GM19452 (cell line): ENCODE data around the gene CPED1.
"Not testable (repeated sequence)": the region's sequence is repeated elsewhere in the genome, so short reads cannot be mapped to it uniquely, and the experiment has no call there.

Source experiments
- ATAC-seq: cut with Tn5 transposase; IDR thresholded peaks from one replicate; pipeline ENCODE4 v1.9.1; 2021; ENCODE audit not compliant: unreplicated experiment

The CPED1 gene

DNA sequence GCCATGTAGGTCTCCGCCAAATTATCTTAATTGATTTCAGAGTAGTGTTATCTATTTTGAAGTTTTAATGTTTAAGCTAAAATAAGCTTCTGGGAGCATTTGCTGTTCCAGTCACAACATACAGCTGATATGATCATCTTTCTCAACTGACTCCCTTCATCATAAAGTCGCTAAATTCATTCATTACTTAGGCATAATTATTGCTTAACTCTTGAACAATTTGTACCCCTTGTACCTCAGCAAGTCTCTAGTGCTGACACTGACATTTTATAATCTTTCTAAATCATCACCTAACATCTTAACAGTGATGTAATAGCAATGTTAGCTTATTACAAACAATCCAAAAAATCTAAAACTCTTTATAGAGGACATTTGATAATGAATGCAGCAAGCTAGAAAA is 286.0 kb downstream of the CPED1 start:
- ATAC-seq, result no peak

DNA sequence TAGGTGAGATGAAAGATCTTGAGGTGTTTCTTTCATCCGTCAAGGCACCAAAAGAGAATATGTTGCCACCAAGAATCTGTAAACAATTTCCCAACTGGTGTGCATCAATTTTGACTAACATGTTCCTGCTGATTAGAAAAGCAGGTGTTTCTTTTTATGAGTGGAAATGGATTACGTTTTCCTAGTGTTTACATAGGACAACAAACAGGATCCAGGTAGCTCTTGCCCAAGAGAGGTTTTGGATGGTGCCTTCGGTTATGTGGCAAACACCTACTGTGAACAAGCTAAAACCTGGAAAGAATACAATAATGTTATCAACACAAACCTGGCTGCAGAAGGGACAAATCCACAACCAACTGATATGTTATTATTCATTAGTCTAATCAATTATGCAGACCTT is 286.7 kb downstream of the CPED1 start:
- ATAC-seq, result no peak

DNA sequence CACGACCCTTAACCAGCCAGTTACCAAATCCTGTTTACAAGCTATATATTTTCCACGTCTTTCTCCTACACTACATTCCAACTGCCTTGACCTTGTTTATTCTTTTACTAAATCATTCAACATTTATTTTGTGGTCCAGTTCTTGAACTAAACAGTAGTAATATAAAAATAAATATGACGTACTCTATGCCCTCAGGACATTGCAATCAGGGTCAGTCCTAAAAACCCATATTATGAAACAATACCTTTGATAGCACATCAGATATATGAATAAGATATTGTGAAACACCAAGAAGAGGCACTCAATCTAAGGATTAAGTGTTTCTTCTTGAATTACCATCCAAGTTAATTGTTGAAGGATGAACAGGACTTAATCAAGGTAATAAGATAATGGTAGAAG is 287.8 kb downstream of the CPED1 start:
- ATAC-seq, result no peak

DNA sequence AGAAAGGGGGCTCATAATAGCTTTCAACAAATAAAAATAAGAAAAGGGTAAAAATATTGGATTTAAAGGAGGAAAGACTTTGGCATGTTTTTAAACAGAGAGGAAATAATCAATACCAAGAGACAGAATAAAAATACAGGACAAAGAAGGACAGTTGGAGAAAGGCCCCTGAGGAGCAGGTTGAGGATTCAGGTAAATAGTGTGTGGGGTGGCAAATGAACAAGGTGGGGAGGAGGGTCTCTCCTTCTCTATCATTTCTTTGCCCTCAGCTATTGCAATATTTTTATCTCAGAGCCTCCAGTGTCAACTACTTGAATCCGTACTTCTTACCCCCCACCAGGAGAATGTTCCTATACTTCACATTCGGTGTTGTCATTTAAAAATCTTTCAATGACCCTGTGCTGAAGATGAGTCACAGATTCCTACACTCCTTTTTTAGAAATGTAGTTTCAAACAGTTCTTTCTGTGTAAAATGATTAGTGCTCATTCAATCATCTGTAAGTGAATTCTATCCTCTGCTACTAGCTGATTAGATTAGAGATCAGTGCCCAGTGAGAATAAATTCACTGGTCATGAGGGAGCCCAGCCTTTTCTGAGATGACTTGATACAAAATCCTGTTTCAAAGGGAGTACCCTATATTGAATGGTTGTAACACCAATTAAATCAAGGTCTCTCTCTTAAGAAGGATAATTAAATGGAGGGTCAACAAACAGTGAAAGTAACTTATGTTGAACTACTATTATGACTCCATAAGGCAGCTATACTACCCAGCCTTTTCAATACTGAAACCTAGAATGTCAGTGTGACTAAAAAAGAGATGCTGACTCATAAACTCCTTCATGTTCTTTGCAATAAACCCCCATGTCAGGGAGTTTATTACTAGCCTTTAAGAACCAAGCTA is 289.9 kb downstream of the CPED1 start:
- ATAC-seq, result peak; percentile 99

DNA sequence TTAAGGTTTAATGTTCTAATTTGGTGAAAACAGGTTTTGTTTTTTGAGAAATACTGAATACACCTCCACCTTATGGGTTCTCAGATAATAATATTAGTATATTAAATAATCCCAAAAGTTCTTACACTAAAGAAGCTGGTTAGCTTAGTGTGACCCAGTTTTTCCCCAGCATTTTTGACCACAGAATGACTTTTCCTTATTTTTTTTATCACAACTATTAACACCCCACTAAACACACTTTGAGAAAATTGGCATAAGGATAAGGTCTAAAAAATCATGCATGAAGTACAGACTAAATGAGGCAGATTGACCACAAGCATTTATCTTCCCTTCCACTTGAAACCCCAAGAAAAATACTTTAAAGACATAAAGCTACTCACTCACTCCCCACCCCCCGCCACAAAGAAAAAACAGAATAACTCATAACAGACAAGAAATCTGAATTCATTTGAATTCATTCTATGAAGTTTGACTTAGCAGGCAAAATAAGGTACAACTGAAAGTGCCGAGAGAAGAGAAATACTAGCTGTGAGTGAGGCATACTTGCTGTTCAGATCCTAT is 290.6 kb downstream of the CPED1 start:
- ATAC-seq, result no peak

DNA sequence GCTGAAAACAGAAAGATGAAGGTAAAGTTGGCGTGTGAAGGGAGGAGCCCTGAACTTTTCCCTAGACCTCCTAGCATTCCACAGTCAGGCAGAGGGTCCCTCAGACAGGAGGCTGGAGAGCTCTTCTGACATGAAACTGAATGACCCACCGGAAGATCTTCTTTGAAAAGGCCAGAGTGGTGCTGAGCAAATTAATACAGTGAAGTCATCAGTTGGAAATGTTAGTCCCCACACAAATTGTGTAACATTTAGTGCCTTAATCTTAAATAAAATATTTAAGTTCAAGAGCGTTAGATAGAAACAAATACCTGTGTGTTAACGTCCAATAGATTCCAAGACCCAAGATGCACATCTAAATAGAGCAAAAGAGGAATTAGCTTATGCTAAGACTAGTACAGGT is 291.3 kb downstream of the CPED1 start:
- no peak for ATAC-seq

DNA sequence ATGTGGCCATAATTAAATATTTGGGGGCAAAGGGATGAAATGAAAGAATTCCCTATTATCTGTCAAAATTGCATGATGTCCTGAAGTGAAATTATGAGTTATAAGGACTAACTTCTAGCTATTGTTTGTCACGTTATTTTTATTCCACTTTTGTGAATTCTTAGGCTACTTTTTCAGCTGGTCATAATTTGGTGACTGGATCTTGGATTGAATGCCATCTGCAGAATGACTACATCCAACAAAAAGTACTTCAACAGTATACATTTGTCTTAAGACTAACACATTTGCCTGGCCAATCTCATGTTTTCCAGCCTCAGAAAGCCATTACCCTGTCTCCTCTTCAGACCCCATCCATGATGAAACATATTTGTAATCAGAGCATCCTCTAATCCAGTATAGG is 292.1 kb downstream of the CPED1 start:
- ATAC-seq, result no peak

DNA sequence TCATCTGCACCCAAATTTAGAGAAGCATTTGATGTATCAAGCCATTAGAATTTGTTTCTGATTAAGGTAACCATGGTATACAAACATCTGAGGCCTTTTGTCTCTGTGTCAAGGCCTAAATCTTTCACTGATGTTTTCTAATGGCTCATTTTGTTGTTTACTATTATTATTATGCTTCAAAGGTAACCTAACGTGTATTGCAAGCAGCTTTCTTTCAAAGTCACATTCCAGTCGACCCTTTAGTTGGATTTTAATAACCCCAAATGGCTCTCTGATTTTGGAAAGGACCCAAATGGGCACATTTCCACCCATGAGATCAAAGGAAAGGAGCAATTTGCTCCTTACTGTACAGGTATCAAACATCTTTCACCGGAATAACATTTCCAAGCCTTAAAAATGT is 293.6 kb downstream of the CPED1 start:
- no peak for ATAC-seq

DNA sequence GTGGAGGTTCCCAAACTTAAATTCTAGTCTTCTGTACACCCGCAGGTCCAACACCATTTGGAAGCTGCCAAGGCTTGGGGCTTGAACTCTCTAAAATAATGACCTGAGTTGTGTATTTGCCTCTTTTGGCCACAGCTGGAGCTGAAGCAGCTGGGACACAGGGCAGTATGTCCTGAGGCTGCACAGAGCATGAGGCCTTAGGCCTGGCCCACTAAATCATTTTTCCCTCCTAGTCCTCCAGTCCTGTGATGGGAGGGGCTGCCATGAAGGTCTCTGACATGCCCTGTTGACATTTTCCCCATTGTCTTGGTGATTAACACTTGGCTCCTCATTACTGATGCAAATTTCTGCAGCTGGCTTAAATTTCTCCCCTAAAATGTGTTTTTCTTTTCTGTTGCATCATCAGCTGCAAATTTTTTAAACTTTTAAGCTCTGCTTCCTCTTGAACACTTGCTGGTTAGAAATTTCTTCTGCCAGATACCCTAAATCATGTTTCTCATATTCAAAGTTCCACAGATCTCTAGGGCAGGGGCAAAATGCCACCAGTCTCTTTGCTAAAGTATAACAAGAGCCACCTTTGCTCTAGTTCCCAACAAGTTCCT is 296.7 kb downstream of the CPED1 start:
- ATAC-seq, result no peak

DNA sequence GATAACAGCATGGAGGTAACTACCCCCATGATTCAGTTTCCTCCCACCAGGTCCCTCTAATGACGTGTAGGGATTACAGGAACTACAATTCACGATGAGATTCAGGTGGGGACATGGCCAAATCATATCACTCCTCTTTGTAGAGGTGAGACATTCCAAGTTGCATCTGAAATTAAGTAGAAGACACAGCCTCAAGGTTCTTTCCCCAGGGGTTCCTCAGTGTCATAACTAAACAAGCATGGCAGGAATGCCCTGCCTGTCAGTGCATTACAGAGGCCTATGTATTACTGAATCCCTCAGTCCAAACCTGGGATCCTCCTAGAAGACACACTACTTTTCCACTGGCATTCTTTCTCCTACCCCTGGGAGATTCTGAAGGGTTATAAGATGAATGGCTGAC is 297.7 kb downstream of the CPED1 start:
- no peak for ATAC-seq

DNA sequence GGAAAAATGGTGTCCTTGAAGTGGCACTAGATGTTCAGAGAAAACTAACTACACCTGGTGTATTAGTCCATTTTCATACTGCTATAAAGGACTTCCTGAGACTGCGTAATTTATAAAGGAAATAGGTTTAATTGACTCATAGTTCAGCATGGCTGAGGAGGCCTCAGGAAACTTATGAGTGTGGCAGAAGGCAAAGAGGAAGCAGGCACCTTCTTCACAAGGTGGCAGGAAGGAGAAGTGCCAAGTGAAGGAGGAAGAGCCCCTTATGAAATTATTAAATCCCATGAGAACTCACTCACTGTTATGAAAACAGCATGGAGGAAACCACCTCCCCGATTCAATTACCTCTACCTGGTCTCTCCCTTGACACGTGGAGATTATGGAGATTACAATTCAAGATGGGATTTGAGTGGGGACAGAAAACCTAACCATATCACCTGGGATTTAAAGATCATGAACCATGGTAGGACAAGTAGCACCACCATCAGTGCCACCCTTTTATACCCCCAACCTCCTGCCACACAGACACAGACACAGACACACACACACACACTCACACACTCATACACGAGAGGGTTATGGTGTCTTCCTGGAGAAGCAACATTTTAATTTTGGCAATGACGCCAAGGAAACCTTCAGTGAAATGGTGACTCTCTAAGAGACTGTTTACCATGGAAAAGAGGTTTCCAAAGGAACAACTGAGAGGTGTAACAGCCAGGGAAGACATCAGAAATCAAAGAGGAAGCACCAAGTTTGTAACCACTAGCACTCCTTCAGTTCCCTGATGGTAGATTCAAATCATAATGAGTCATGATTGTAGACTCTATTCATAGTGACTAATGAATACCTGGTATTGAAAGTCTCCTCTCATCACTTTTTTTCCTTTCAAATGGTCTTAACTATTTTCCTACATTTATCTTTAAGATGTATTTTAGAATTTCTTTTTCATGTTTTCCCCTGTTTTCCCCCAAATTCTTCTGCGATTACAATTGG is 298.5 kb downstream of the CPED1 start:
- ATAC-seq, result no peak

DNA sequence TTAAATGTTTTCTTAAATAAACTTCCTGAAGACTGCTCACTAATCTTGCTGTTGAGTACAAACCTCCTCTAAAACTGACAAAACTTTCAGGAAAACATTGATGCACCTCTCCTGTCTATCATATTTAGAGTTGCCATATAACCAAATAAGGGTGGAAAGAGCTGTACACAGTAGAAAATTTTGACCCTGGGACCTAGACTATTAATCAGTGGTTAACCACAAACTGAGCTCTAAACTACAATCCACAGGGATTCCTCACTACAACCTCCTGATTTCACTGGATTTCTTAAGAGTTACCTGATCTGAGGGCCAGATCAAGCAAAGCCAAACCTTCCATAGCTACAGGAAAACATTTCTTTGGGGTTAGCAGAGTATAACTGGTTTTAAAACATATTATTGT is 300.4 kb downstream of the CPED1 start:
- no peak for ATAC-seq

DNA sequence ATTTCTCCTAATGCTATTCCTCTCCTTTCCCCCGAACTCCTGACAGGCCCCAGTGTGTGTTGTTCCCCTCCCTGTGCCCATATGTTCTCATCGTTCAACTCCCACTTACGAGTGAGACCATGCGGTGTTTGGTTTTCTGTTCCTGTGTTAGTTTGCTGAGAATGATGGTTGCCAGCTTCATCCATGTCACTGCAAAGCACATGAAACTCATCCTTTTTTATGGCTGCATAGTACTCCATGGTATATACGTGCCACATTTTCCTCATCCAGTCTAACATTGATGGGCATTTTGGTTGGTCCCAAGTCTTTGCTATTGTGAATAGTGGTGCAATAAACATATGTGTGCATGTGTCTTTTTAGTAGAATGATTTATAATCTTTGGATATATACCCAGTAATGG is 301.4 kb downstream of the CPED1 start:
- ATAC-seq, result not testable (repeated sequence)

DNA sequence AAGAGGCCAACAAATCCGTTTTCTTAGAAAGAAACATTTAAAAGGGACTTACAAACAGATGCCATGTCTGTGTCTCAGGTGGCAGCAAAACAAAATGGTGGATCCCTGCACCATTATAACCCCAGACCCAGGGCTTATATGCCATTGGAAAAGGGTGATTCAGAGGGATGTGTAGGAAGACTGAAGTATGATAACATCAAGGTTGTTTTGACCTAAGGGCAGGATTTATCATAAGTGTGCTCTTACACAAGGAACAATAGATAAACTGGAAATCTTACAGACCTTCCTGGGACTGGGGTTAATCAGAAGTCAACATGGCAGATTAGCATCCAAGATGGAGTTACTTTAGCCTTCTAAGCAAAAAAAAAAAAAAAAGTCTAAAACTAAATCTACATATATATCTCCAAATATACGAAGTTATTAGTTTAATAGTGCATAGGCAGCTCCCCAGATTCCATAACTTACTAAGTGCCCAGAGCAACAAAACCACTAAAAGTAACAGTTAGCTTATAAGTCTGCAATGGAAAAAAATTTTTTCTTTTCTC is 306.0 kb downstream of the CPED1 start:
- ATAC-seq, result no peak

DNA sequence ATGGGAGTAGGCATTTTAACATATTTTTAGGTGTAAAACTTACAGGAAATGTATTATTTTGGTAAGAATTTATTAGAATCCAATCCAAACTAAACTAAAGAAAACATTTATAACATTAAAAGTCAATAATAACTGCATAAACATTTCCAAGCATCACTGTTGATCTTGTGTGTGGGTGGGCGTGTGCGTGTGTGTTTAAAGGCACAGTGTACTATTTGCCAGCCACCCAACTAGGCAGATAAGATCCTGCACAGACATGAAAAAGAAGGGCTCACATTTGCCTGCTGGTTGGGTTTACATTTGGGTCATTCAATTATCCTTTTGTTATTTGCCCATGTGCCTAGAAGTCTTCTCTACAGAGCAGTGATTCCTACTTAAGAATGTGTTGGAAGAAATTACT is 309.3 kb downstream of the CPED1 start:
- ATAC-seq, result no peak

DNA sequence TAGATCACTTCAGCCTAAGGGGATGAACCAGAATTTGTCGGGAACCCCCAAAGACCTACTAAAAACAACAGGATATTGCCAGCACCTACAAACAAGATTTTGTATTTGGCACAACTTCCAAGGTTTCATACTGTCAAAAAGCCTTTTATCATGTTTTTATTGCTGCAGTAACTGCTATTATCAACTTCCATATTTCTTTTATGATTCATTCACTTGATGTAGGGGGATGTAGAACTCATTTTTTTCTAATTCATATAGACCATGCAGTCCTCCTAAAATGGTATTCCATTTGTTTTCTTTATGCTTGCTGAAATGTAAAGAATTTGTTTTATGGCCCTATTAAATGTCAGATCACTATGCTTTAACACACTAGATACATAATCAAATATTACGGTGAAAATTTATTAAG is 310.3 kb downstream of the CPED1 start:
- no peak for ATAC-seq

DNA sequence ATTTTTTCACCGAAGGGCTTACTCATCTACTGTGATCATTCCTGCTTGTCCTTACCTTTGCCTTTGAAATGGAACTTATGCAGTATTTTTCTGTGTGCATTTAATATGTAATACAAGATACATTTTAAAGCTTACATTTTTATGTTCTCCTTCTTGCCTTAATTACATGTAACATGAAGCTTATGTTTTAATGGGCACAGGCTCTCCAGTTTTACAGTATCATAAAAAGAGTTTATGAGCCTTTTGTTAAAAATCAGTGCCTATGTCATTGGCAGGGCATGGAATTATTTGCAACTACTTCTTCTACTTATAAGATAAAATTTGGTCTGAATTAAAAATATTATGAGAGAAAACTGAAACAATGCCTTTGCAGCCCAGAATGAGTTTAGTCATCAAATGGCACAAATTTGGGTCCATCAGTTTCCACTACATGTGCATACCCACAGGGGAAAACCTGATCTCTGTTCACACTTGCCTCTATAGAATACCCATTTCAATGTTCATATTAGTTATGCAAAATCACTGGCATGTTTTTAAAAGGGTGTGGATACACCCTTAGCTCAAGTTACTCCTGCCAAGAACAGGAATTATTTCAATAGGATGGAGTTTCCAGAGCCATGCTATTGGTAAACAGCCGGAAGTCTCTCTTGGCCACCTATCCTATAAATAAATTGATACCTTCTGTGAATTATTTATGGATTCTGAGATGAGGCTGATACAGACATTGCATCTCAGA is 312.3 kb downstream of the CPED1 start:
- ATAC-seq, result no peak

DNA sequence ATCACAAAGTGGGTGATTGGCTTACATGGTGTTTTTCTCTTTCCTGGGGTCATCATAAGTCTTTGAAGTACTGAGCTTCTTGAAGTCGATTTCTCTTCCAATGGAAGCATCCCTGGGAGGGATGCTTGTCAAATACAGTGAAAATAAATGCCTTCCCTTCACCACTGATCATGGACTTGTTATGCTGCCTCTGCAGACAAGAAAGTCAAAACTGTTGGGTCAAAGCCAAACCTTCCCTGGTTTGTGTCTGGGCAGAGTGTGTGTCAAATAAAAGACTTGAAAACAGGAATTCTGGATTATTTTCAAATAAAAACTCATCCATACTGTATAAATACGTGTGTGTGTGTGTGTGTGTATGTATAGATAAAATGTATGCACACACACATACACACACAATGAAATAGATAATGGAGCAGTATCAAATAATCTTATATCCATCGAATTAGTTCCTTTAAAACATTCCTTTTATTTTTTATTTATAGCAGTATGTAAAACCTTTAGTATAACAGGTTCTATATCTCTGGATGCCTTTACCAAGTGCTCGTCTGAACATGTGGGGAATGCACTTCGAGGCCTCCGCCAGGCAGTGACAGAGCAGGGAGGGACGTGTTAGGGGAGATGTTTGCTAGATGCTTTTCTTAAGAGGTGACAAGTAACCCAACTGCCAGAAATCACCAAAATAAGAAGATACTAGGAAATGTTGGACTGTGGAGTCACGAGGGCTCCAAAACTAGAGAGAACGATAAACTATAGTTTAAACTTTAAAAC is 313.1 kb downstream of the CPED1 start:
- ATAC-seq, result no peak

DNA sequence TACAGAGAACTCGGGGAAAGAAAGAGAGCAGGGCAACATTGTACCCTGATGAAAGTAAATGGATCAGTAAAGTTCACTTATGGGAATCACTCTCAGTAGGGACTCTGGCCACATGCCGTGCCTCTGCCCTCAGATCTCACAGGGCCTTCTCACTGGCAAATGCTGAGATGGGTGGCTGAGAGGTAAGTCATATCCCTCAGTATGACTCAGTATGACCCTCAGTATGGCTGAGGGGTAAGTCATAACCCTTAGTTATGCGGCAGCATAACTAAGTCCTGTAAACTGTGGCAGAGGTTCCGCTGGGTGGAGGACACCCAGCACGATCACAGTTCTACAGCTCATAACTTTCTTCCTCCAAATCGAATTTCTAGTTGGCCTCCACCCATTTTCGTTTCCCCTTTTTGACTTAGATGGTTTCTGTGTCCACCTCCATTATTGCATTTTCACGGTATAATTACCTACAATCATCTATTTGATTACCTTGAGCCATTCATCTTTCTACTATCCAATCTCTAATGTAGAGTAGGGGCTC is 313.8 kb downstream of the CPED1 start:
- ATAC-seq, result peak; percentile 97
